HG03280 (cell line): ENCODE results near the gene CDK7.
"Not testable (repeated sequence)": the region's sequence is repeated elsewhere in the genome, so short reads cannot be mapped to it uniquely, and the experiment has no call there.

Experiments
- ATAC-seq: cut with Tn5 transposase; IDR thresholded peaks from one replicate; pipeline ENCODE4 v1.9.1; 2021; ENCODE audit warnings: mild to moderate bottlenecking, moderate library complexity; ENCODE audit not compliant: unreplicated experiment

The CDK7 gene

DNA sequence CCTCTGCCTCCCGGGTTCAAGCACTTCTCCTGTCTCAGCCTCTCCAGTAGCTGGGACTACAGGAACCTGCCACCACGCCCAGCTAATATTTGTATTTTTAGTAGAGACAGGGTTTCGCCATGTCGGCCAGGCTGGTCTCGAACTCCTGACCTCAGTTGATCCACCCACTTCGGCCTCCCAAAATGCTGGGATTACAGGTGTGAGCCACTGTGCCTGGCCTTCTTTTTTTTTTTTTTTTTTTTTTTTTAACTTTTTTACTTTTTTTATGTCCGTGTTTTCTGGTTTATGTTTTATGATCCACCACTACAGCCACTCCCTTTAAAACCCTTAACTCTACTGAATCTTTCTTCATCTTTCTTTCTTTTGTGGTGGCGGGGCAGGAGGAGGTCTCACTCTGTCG is 2.0 kb downstream of the CDK7 start:
- ATAC-seq, result not testable (repeated sequence)

- no peak for ATAC-seq
Measured at GRCh38 chr5:69237877-69238276, 3.2 kb downstream of the CDK7 start.

DNA sequence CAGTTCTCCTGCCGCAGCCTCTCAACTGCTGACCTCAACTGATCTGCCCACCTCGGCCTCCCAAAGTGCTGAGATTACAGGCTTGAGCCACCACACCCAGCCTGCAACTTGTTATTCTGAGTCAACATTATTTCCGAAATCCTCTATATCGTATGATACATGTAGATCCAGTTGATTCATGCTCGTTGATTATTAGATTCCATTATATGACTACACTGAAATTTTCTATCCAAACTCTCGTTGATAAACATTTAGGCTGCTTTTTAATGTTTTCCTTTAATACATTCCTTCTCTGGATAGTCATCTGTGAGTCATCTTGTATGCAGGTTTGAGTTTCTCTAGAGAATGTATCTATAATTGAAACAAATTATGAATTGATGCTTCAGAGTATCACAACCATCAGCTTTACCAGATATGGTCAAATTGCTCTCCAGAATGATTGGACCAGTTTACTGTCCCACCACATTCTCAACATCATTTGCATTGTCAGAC is 4.1 kb downstream of the CDK7 start:
- ATAC-seq, result no peak

- no peak for ATAC-seq
Measured at GRCh38 chr5:69242215-69242927, 7.7 kb downstream of the CDK7 start.

GRCh38 chr5:69245031-69245430 is 10.3 kb downstream of the CDK7 start:
- no peak for ATAC-seq

GRCh38 chr5:69248019-69248418 is 13.3 kb downstream of the CDK7 start:
- no peak for ATAC-seq

DNA sequence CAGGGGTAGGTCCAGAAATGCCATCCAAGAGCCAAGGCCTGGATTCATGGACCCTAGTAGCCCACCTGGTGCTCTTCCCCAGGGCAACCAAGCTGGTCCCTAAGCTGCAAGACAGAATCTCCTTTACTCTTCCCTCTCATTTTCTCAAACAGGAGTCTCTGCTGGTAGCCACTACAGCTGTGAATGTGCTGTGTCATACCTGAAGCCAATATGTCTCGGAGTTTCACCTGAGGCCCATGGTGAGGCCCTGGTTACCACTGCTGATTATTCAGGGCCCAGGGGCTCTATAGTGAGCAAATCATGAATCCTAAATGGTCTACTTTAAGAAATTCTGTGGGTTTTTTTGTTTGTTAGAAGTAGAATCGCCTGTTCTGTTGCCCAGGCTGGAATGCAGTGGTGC is 15.9 kb downstream of the CDK7 start:
- no peak for ATAC-seq

- no peak for ATAC-seq
Measured at GRCh38 chr5:69252437-69252836, 17.8 kb downstream of the CDK7 start.

GRCh38 chr5:69255940-69256339 is 21.3 kb downstream of the CDK7 start:
- ATAC-seq, result not testable (repeated sequence)

DNA sequence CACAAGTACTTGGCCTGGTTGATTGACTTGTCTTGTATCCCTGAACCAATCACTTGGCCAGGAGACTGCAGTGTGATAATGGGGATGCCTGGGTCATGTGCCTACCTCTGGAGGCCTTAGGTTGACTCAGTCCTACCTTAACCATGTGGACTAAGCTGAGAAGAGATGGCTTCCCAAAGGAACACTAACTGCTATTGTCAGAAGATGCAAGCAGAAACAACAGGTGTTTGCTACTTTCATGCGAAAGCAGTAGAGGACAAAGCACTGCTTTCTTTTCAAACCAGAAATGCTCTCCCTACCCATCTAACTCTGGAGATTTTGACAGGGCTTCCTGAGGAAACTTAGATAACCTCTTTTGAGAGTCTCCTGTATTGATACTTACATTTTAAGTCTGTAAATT is 22.9 kb downstream of the CDK7 start:
- no peak for ATAC-seq

- ATAC-seq, result no peak
Measured at GRCh38 chr5:69261034-69261433, 26.3 kb downstream of the CDK7 start.

- ATAC-seq, result no peak
Measured at GRCh38 chr5:69265931-69266330, 31.2 kb downstream of the CDK7 start.

DNA sequence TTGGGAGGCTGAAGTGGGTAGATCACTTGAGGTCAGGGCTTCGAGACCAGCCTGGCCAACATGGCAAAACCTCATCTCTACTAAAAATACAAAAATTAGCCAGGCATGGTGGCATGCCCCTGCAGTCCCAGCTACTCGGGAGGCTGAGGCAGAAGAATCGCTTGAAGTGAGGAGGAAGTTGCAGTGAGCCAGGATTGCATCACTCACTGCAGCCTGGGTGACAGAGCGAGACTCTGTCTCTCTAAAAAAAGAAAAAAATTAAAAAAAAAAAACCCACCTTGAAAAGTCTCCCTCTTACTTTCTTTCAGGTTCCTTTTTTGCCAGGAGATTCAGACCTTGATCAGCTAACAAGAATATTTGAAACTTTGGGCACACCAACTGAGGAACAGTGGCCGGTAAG is 34.2 kb downstream of the CDK7 start:
- ATAC-seq, result no peak

DNA sequence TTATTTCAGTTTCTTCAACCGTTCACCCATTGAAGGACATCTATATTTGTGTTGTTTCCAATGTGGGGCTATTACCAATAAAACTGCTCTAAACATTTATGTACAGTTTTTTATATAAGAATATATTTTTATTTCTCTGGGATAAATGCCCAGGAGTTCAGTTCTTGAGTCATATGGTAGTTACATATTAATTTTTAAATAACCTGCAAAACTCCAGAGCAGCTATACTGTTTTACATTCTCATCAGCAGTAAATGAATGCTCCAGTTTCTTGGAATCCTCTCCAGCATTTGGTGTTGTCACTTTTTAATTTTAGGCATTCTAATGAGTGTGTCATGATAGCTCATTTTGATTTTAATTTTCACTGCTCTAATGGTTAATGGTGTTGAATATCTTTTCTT is 36.2 kb downstream of the CDK7 start:
- no peak for ATAC-seq

DNA sequence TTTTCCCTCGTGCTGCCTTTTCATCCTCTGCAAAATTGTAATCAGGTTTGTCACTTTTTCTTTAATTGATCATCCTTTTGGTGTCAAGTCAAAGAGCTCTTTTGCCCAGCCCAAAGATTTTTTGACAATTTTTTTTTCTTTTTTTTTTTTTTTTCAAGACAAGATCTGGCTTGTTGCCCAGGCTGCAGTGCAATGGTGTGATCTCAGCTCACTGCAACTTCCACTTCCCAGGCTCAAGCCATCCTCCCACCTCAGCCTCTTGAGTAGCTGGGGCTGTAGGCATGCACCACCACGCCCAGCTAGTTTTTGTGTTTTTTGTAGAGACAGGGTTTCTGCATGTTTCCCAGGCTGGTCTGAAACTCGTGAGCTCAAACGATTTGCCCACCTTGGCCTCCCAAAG is 36.7 kb downstream of the CDK7 start:
- ATAC-seq, result no peak

- no peak for ATAC-seq
Measured at GRCh38 chr5:69275563-69275962, 40.9 kb downstream of the CDK7 start.

GRCh38 chr5:69276422-69277174 is 41.9 kb downstream of the CDK7 start:
- no peak for ATAC-seq

- ATAC-seq, result no peak
Measured at GRCh38 chr5:69279517-69279916, 44.8 kb downstream of the CDK7 start.

DNA sequence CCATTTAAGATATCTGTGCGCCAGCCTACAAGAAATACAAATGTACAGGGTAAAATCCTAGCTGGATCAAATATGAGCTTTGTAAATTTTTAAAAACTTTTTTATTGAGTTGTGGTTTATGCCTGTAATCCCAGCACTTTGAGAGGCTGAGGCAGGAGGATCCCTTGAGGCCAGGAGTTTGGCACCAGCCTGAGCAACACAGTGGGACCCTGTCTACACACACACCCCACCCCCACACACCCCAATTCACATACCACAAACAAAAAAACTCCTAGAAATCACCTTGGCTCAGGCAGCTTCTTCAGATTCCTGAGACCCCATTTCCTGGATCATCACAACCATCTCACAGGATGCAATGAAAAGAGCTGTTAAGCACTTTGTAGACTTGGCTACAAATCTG is 46.4 kb downstream of the CDK7 start:
- no peak for ATAC-seq

- no peak for ATAC-seq
Measured at GRCh38 chr5:69284203-69284602, 49.5 kb downstream of the CDK7 start.

- ATAC-seq, result no peak
Measured at GRCh38 chr5:69285448-69286116, 50.9 kb downstream of the CDK7 start.

DNA sequence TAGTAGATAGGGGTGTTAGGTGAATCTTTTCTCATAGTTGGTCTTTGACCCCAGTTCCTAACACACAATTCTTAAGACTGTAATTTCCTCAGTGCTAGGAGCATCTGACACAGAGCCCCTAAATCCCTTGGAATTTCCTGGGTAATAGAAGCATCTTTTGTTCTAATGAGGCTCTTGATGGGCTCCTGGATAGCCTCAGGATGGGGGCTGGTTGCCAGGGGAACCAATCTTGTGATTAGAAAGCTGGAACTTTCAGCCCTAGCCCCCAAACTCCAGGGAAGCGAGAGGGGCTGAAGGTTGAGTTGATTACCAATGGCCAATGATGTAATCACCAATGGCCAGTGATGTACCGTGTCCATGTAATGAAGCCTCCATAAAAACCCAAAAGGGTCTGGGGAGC is 53.4 kb downstream of the CDK7 start:
- no peak for ATAC-seq
